Muscle layer of duodenum (tissue), 2 donors: ENCODE results near the gene RIMS1.

Experiments
- H3K27ac ChIP-seq: one replicate; pipeline ENCODE4 v1.7.0; 2013; ENCODE audit warnings: mild to moderate bottlenecking, low read length
- H3K27me3 ChIP-seq: one replicate; pipeline ENCODE4 v1.7.0; 2013; ENCODE audit warnings: low read depth, mild to moderate bottlenecking, control low read depth, low read length
- H3K36me3 ChIP-seq, 2 donors: one replicate each; pipeline ENCODE4 v1.7.0; 2013; ENCODE audit warnings: low read length in 2 of 2, control low read depth in 1 of 2, mild to moderate bottlenecking in 1 of 2; ENCODE audit not compliant: insufficient read depth in 2 of 2, control insufficient read depth in 1 of 2
- H3K4me1 ChIP-seq, 2 donors: one replicate each; pipeline ENCODE4 v1.7.0; 2013; ENCODE audit warnings: low read length in 2 of 2, mild to moderate bottlenecking in 2 of 2, control low read depth in 1 of 2, moderate library complexity in 1 of 2; ENCODE audit not compliant: insufficient read depth in 2 of 2, control insufficient read depth in 1 of 2
- H3K4me3 ChIP-seq, 2 donors: one replicate each; pipeline ENCODE4 v1.7.0; 2013; ENCODE audit warnings: low read length in 2 of 2, low read depth in 1 of 2, mild to moderate bottlenecking in 1 of 2
- H3K9me3 ChIP-seq, 2 donors: one replicate each; pipeline ENCODE4 v1.7.0; 2013; ENCODE audit warnings: low read length in 2 of 2, control low read depth in 1 of 2, mild to moderate bottlenecking in 1 of 2; ENCODE audit not compliant: control insufficient read depth in 1 of 2
- donor health status: healthy.

Gene RIMS1

GRCh38 chr6:72260489-72260888, 374.1 kb downstream of the RIMS1 start:
- no peaks in the 10 kb centered on the region for H3K9me3 ChIP-seq
- H3K27me3 ChIP-seq, result no peaks in the 10 kb centered on the region

GRCh38 chr6:72261554-72261953, 375.2 kb downstream of the RIMS1 start:
- Histone ChIP-seq H3K27me3 (no peaks in the 10 kb centered on the region), H3K9me3 (no peaks in the 10 kb centered on the region), H3K27ac (no peak overlapping the region), H3K4me3 (no peak overlapping the region), H3K4me1 (no peaks in the 10 kb centered on the region), H3K36me3 (no peaks in the 10 kb centered on the region)

More at GRCh38 chr6:72260489-72260888, 374.1 kb downstream of the RIMS1 start:
- Histone ChIP-seq H3K36me3 (no peaks in the 10 kb centered on the region), H3K4me1 (no peaks in the 10 kb centered on the region), H3K27ac (no peak overlapping the region), H3K4me3 (no peak overlapping the region)

- H3K36me3 ChIP-seq, result no peaks in the 10 kb centered on the region
- no peaks in the 10 kb centered on the region for H3K4me1 ChIP-seq
- no peaks in the 10 kb centered on the region for H3K27me3 ChIP-seq
- no peak overlapping the region for H3K4me3 ChIP-seq
- H3K27ac ChIP-seq, result no peak overlapping the region
- H3K9me3 ChIP-seq, result no peaks in the 10 kb centered on the region
Observed at GRCh38 chr6:72262254-72262653, 375.9 kb downstream of the RIMS1 start.

GRCh38 chr6:72267470-72267869, 381.1 kb downstream of the RIMS1 start:
- Histone ChIP-seq H3K27ac (no peak overlapping the region), H3K4me1 (no peaks in the 10 kb centered on the region), H3K4me3 (no peak overlapping the region), H3K9me3 (no peaks in the 10 kb centered on the region), H3K36me3 (no peaks in the 10 kb centered on the region), H3K27me3 (no peaks in the 10 kb centered on the region)

- H3K9me3 ChIP-seq, result no peaks in the 10 kb centered on the region
- H3K36me3 ChIP-seq, result no peaks in the 10 kb centered on the region
- H3K27ac ChIP-seq, result no peak overlapping the region
- H3K4me3 ChIP-seq, result no peak overlapping the region
- H3K4me1 ChIP-seq, result no peaks in the 10 kb centered on the region
- H3K27me3 ChIP-seq, result no peaks in the 10 kb centered on the region
Observed at GRCh38 chr6:72271531-72271930, 385.2 kb downstream of the RIMS1 start.

GRCh38 chr6:72272958-72273357, 386.6 kb downstream of the RIMS1 start:
- H3K4me3 ChIP-seq, result no peak overlapping the region
- H3K36me3 ChIP-seq, result no peaks in the 10 kb centered on the region
- no peaks in the 10 kb centered on the region for H3K9me3 ChIP-seq
- H3K4me1 ChIP-seq, result no peaks in the 10 kb centered on the region
- no peak overlapping the region for H3K27ac ChIP-seq
- no peaks in the 10 kb centered on the region for H3K27me3 ChIP-seq

GRCh38 chr6:72275888-72276287, 389.5 kb downstream of the RIMS1 start:
- Histone ChIP-seq H3K36me3 (no peaks in the 10 kb centered on the region), H3K4me3 (no peak overlapping the region), H3K27me3 (no peaks in the 10 kb centered on the region), H3K9me3 (no peaks in the 10 kb centered on the region), H3K4me1 (no peaks in the 10 kb centered on the region), H3K27ac (no peak overlapping the region)

GRCh38 chr6:72282201-72282600, 395.9 kb downstream of the RIMS1 start:
- Histone ChIP-seq H3K27ac (no peak overlapping the region), H3K9me3 (no peaks in the 10 kb centered on the region), H3K4me3 (no peak overlapping the region), H3K4me1 (no peaks in the 10 kb centered on the region), H3K27me3 (no peaks in the 10 kb centered on the region), H3K36me3 (no peaks in the 10 kb centered on the region)

GRCh38 chr6:72283571-72283970, 397.2 kb downstream of the RIMS1 start:
- H3K36me3 ChIP-seq, result no peaks in the 10 kb centered on the region
- no peaks in the 10 kb centered on the region for H3K4me1 ChIP-seq
- no peak overlapping the region for H3K4me3 ChIP-seq
- H3K27me3 ChIP-seq, result no peaks in the 10 kb centered on the region
- H3K9me3 ChIP-seq, result no peaks in the 10 kb centered on the region
- no peak overlapping the region for H3K27ac ChIP-seq

GRCh38 chr6:72286911-72287311, 400.6 kb downstream of the RIMS1 start:
- no peaks in the 10 kb centered on the region for H3K4me1 ChIP-seq
- no peak overlapping the region for H3K4me3 ChIP-seq
- no peak overlapping the region for H3K27ac ChIP-seq
- H3K9me3 ChIP-seq, result no peaks in the 10 kb centered on the region
- no peaks in the 10 kb centered on the region for H3K36me3 ChIP-seq
- no peaks in the 10 kb centered on the region for H3K27me3 ChIP-seq

GRCh38 chr6:72287801-72288200, 401.5 kb downstream of the RIMS1 start:
- Histone ChIP-seq H3K27ac (no peak overlapping the region), H3K4me3 (no peak overlapping the region), H3K4me1 (no peaks in the 10 kb centered on the region), H3K36me3 (no peaks in the 10 kb centered on the region), H3K27me3 (no peaks in the 10 kb centered on the region), H3K9me3 (no peaks in the 10 kb centered on the region)

- no peaks in the 10 kb centered on the region for H3K4me1 ChIP-seq
- no peaks in the 10 kb centered on the region for H3K27me3 ChIP-seq
- H3K27ac ChIP-seq, result no peak overlapping the region
- no peaks in the 10 kb centered on the region for H3K36me3 ChIP-seq
- H3K9me3 ChIP-seq, result no peaks in the 10 kb centered on the region
- no peak overlapping the region for H3K4me3 ChIP-seq
Observed at GRCh38 chr6:72288592-72288991, 402.2 kb downstream of the RIMS1 start.
